ENCODE results near the gene GNL2.
"Not testable (repeated sequence)": the region's sequence is repeated elsewhere in the genome, so short reads cannot be mapped to it uniquely, and the experiment has no call there.

Gene GNL2

GRCh38 chr1:37529888-37530287 lies 65.8 kb downstream of the GNL2 start:
- not testable (repeated sequence) for H3K4me3 ChIP-seq (ENCODE audit: low read length in 2 of 2); H3K4me1 ChIP-seq (ENCODE audit: control insufficient read depth in 2 of 2, insufficient read depth in 1 of 2, low read depth in 1 of 2, low read length in 2 of 2); H3K79me1 ChIP-seq (ENCODE audit: low read depth, low read length); H4K91ac ChIP-seq (ENCODE audit: low read depth, low read length, poor library complexity); H3K14ac ChIP-seq (ENCODE audit: low read length); H3K18ac ChIP-seq (ENCODE audit: low read length); H2AK5ac ChIP-seq (ENCODE audit: low read depth, low read length); H4K8ac ChIP-seq (ENCODE audit: low read depth, low read length); H3K9me3 ChIP-seq (replicated peaks in 1 of 2; ENCODE audit: control insufficient read depth in 2 of 2, insufficient read depth in 1 of 2, low read depth in 1 of 2, low read length in 2 of 2); H2BK5ac ChIP-seq (ENCODE audit: low read length); H3K27me3 ChIP-seq (ENCODE audit: control insufficient read depth in 3 of 3, insufficient read depth in 3 of 3, low read depth in 1 of 3, low read length in 3 of 3); H3K23ac ChIP-seq (ENCODE audit: low read depth, low read length, poor library complexity); H3K9ac ChIP-seq (ENCODE audit: low read depth, low read length, poor library complexity); H3K4me2 ChIP-seq (ENCODE audit: insufficient read depth, low read length, poor library complexity, severe bottlenecking); H2BK120ac ChIP-seq (ENCODE audit: low read depth, low read length); H2AFZ ChIP-seq (ENCODE audit: low read length); H3K36me3 ChIP-seq (replicated peaks in 1 of 2; ENCODE audit: control insufficient read depth in 2 of 2, insufficient read depth in 2 of 2, low read length in 2 of 2); H3K4ac ChIP-seq (ENCODE audit: low read length); H2BK12ac ChIP-seq (ENCODE audit: low read length); H2BK15ac ChIP-seq (ENCODE audit: low read length); H3K27ac ChIP-seq (replicated peaks; ENCODE audit: low read length); DNase-seq (ENCODE audit: low spot score)
- no CpG with 5 or more reads among the region's 1 CpG for WGBS, 2 donors (ENCODE audit: extremely low coverage in 2 of 2, insufficient read length in 2 of 2, insufficient replicate concordance in 1 of 2)

- no peak overlapping the region for H3K14ac ChIP-seq (ENCODE audit: low read length)
- H3K4ac ChIP-seq (ENCODE audit: low read length), result no peak overlapping the region
- no peak overlapping the region for H2AFZ ChIP-seq (ENCODE audit: low read length)
- no peak overlapping the region for H2BK120ac ChIP-seq (ENCODE audit: low read depth, low read length)
- H2AK5ac ChIP-seq (ENCODE audit: low read depth, low read length), result no peak overlapping the region
- no peak overlapping the region for H3K27ac ChIP-seq (replicated peaks; ENCODE audit: low read length)
- H2BK12ac ChIP-seq (ENCODE audit: low read length), result no peak overlapping the region
- no peak for DNase-seq (ENCODE audit: low spot score)
- no peak overlapping the region for H3K4me3 ChIP-seq (ENCODE audit: low read length in 2 of 2)
- H3K18ac ChIP-seq (ENCODE audit: low read length), result no peak overlapping the region
- no peak overlapping the region for H4K8ac ChIP-seq (ENCODE audit: low read depth, low read length)
- no peak overlapping the region for H2BK15ac ChIP-seq (ENCODE audit: low read length)
- H3K4me1 ChIP-seq (ENCODE audit: control insufficient read depth in 2 of 2, insufficient read depth in 1 of 2, low read depth in 1 of 2, low read length in 2 of 2), result peaks cover 5 to 6% of the 10 kb centered on the region in 2 donors
- H4K91ac ChIP-seq (ENCODE audit: low read depth, low read length, poor library complexity), result no peak overlapping the region
- H3K27me3 ChIP-seq (ENCODE audit: control insufficient read depth in 3 of 3, insufficient read depth in 3 of 3, low read depth in 1 of 3, low read length in 3 of 3), result peaks cover 0 to 2% (median 0%) of the 10 kb centered on the region in 3 experiments
- no peak overlapping the region for H3K4me2 ChIP-seq (ENCODE audit: insufficient read depth, low read length, poor library complexity, severe bottlenecking)
- no peak overlapping the region for H2BK5ac ChIP-seq (ENCODE audit: low read length)
- H3K36me3 ChIP-seq (replicated peaks in 1 of 2; ENCODE audit: control insufficient read depth in 2 of 2, insufficient read depth in 2 of 2, low read length in 2 of 2), result no peaks in the 10 kb centered on the region
- no peak overlapping the region for H3K23ac ChIP-seq (ENCODE audit: low read depth, low read length, poor library complexity)
- no peak overlapping the region for H3K9ac ChIP-seq (ENCODE audit: low read depth, low read length, poor library complexity)
- H3K79me1 ChIP-seq (ENCODE audit: low read depth, low read length), result no peaks in the 10 kb centered on the region
- H3K9me3 ChIP-seq (replicated peaks in 1 of 2; ENCODE audit: control insufficient read depth in 2 of 2, insufficient read depth in 1 of 2, low read depth in 1 of 2, low read length in 2 of 2), result no peaks in the 10 kb centered on the region
Observed at GRCh38 chr1:37519613-37520012, 76.1 kb downstream of the GNL2 start.

DNA sequence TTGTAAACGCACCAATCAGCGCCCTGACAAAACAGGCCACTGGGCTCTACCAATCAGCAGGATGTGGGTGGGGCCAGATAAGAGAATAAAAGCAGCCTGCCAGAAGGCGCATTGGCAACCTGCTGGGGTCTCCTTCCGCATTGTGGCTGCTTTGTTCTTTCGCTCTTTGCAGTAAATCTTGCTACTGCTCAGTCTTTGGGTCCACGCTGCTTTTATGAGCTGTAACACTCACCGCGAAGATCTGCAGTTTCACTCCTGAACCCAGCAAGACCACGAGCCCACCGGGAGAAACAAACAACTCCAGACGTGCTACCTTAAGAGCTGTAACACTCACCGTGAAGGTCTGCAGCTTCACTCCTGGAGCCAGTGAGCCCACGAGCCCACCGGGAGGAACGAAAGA lies 76.8 kb downstream of the GNL2 start:
- H3K4ac ChIP-seq (ENCODE audit: low read length); DNase-seq (ENCODE audit: low spot score); H2BK12ac ChIP-seq (ENCODE audit: low read length); H3K4me1 ChIP-seq (ENCODE audit: control insufficient read depth in 2 of 2, insufficient read depth in 1 of 2, low read depth in 1 of 2, low read length in 2 of 2); H3K36me3 ChIP-seq (replicated peaks in 1 of 2; ENCODE audit: control insufficient read depth in 2 of 2, insufficient read depth in 2 of 2, low read length in 2 of 2); H2BK15ac ChIP-seq (ENCODE audit: low read length); H4K8ac ChIP-seq (ENCODE audit: low read depth, low read length); H3K79me1 ChIP-seq (ENCODE audit: low read depth, low read length); H3K18ac ChIP-seq (ENCODE audit: low read length); H3K27me3 ChIP-seq (ENCODE audit: control insufficient read depth in 3 of 3, insufficient read depth in 3 of 3, low read depth in 1 of 3, low read length in 3 of 3); H4K91ac ChIP-seq (ENCODE audit: low read depth, low read length, poor library complexity); H2AK5ac ChIP-seq (ENCODE audit: low read depth, low read length); H3K23ac ChIP-seq (ENCODE audit: low read depth, low read length, poor library complexity); H2BK120ac ChIP-seq (ENCODE audit: low read depth, low read length); H3K14ac ChIP-seq (ENCODE audit: low read length); H3K9ac ChIP-seq (ENCODE audit: low read depth, low read length, poor library complexity); H2BK5ac ChIP-seq (ENCODE audit: low read length); H3K4me3 ChIP-seq (ENCODE audit: low read length in 2 of 2); H3K4me2 ChIP-seq (ENCODE audit: insufficient read depth, low read length, poor library complexity, severe bottlenecking); H3K9me3 ChIP-seq (replicated peaks in 1 of 2; ENCODE audit: control insufficient read depth in 2 of 2, insufficient read depth in 1 of 2, low read depth in 1 of 2, low read length in 2 of 2); H3K27ac ChIP-seq (replicated peaks; ENCODE audit: low read length): not testable (repeated sequence)
- WGBS, 2 donors (ENCODE audit: extremely low coverage in 2 of 2, insufficient read length in 2 of 2, insufficient replicate concordance in 1 of 2), result no CpG with 5 or more reads among the region's 15 CpGs
- H2AFZ ChIP-seq (ENCODE audit: low read length), result peak overlapping the region; percentile 72

GRCh38 chr1:37518241-37518640 lies 77.5 kb downstream of the GNL2 start:
- H2BK5ac ChIP-seq (ENCODE audit: low read length); H2BK12ac ChIP-seq (ENCODE audit: low read length); H4K91ac ChIP-seq (ENCODE audit: low read depth, low read length, poor library complexity); H2AFZ ChIP-seq (ENCODE audit: low read length); H3K27ac ChIP-seq (replicated peaks; ENCODE audit: low read length); H3K9ac ChIP-seq (ENCODE audit: low read depth, low read length, poor library complexity); H3K36me3 ChIP-seq (replicated peaks in 1 of 2; ENCODE audit: control insufficient read depth in 2 of 2, insufficient read depth in 2 of 2, low read length in 2 of 2); DNase-seq (ENCODE audit: low spot score); H3K4me2 ChIP-seq (ENCODE audit: insufficient read depth, low read length, poor library complexity, severe bottlenecking); H3K14ac ChIP-seq (ENCODE audit: low read length); H3K18ac ChIP-seq (ENCODE audit: low read length); H3K27me3 ChIP-seq (ENCODE audit: control insufficient read depth in 3 of 3, insufficient read depth in 3 of 3, low read depth in 1 of 3, low read length in 3 of 3); H3K9me3 ChIP-seq (replicated peaks in 1 of 2; ENCODE audit: control insufficient read depth in 2 of 2, insufficient read depth in 1 of 2, low read depth in 1 of 2, low read length in 2 of 2); H2AK5ac ChIP-seq (ENCODE audit: low read depth, low read length); H2BK120ac ChIP-seq (ENCODE audit: low read depth, low read length); H3K79me1 ChIP-seq (ENCODE audit: low read depth, low read length); H3K4ac ChIP-seq (ENCODE audit: low read length); H3K4me3 ChIP-seq (ENCODE audit: low read length in 2 of 2); H3K23ac ChIP-seq (ENCODE audit: low read depth, low read length, poor library complexity); H2BK15ac ChIP-seq (ENCODE audit: low read length); H4K8ac ChIP-seq (ENCODE audit: low read depth, low read length): not testable (repeated sequence)
- H3K4me1 ChIP-seq (ENCODE audit: control insufficient read depth in 2 of 2, insufficient read depth in 1 of 2, low read depth in 1 of 2, low read length in 2 of 2), result peaks cover 9 to 11% of the 10 kb centered on the region in 2 donors
- WGBS, 2 donors (ENCODE audit: extremely low coverage in 2 of 2, insufficient read length in 2 of 2, insufficient replicate concordance in 1 of 2), result no CpG with 5 or more reads among the region's 31 CpGs
